ENCODE data around the gene CCDC152.
"Not testable (repeated sequence)": the region's sequence is repeated elsewhere in the genome, so short reads cannot be mapped to it uniquely, and the experiment has no call there.

The CCDC152 gene

GRCh38 chr5:42811591-42812446 lies 55.2 kb downstream of the CCDC152 start, which contains the start of gene SELENOP:
SELENOP (minus strand) TSS chr5:42811892; CDS start chr5:42808353, 3,539 bp downstream.
- no peak for DNase-seq (ENCODE audit: low read depth in 4 of 4, low spot score in 1 of 4)

- no peak for DNase-seq (ENCODE audit: low read depth in 4 of 4, low spot score in 1 of 4)
Observed at GRCh38 chr5:42812620-42813019, 56.0 kb downstream of the CCDC152 start.

- no peak for DNase-seq (ENCODE audit: low read depth in 4 of 4, low spot score in 1 of 4)
Observed at GRCh38 chr5:42813533-42813932, 56.9 kb downstream of the CCDC152 start.

GRCh38 chr5:42816546-42816945 lies 59.9 kb downstream of the CCDC152 start:
- not testable (repeated sequence) for DNase-seq (ENCODE audit: low read depth in 4 of 4, low spot score in 1 of 4)

GRCh38 chr5:42819745-42820144 lies 63.1 kb downstream of the CCDC152 start:
- DNase-seq (ENCODE audit: low read depth in 4 of 4, low spot score in 1 of 4): no peak

GRCh38 chr5:42822548-42822947 lies 65.9 kb downstream of the CCDC152 start:
- no peak for DNase-seq (ENCODE audit: low read depth in 4 of 4, low spot score in 1 of 4)

- DNase-seq (ENCODE audit: low read depth in 4 of 4, low spot score in 1 of 4): no peak
Observed at GRCh38 chr5:42824347-42824976, 67.8 kb downstream of the CCDC152 start.

GRCh38 chr5:42825422-42826148 lies 69.0 kb downstream of the CCDC152 start:
- no peak for DNase-seq (ENCODE audit: low read depth in 4 of 4, low spot score in 1 of 4)

GRCh38 chr5:42826757-42827515 lies 70.3 kb downstream of the CCDC152 start:
- no peak for DNase-seq (ENCODE audit: low read depth in 4 of 4, low spot score in 1 of 4)

GRCh38 chr5:42828671-42829070 lies 72.1 kb downstream of the CCDC152 start:
- no peak for DNase-seq (ENCODE audit: low read depth in 4 of 4, low spot score in 1 of 4)

GRCh38 chr5:42830924-42831323 lies 74.3 kb downstream of the CCDC152 start:
- DNase-seq (ENCODE audit: low read depth in 4 of 4, low spot score in 1 of 4): no peak

GRCh38 chr5:42832060-42832459 lies 75.4 kb downstream of the CCDC152 start:
- no peak for DNase-seq (ENCODE audit: low read depth in 4 of 4, low spot score in 1 of 4)

- no peak for DNase-seq (ENCODE audit: low read depth in 4 of 4, low spot score in 1 of 4)
Observed at GRCh38 chr5:42836070-42836769, 79.6 kb downstream of the CCDC152 start.

- DNase-seq (ENCODE audit: low read depth in 4 of 4, low spot score in 1 of 4): no peak
Observed at GRCh38 chr5:42837601-42838000, 81.0 kb downstream of the CCDC152 start.

- DNase-seq (ENCODE audit: low read depth in 4 of 4, low spot score in 1 of 4): no peak
Observed at GRCh38 chr5:42839196-42839595, 82.6 kb downstream of the CCDC152 start.

GRCh38 chr5:42840269-42840668 lies 83.7 kb downstream of the CCDC152 start:
- no peak for DNase-seq (ENCODE audit: low read depth in 4 of 4, low spot score in 1 of 4)

GRCh38 chr5:42840842-42841567 lies 84.4 kb downstream of the CCDC152 start:
- DNase-seq (ENCODE audit: low read depth in 4 of 4, low spot score in 1 of 4): no peak

- no peak for DNase-seq (ENCODE audit: low read depth in 4 of 4, low spot score in 1 of 4)
Observed at GRCh38 chr5:42842921-42843641, 86.5 kb downstream of the CCDC152 start.

GRCh38 chr5:42843675-42844292 lies 87.2 kb downstream of the CCDC152 start:
- no peak for DNase-seq (ENCODE audit: low read depth in 4 of 4, low spot score in 1 of 4)
